Measurements from ENCODE around the gene FAM221B.

FAM221B gene

DNA sequence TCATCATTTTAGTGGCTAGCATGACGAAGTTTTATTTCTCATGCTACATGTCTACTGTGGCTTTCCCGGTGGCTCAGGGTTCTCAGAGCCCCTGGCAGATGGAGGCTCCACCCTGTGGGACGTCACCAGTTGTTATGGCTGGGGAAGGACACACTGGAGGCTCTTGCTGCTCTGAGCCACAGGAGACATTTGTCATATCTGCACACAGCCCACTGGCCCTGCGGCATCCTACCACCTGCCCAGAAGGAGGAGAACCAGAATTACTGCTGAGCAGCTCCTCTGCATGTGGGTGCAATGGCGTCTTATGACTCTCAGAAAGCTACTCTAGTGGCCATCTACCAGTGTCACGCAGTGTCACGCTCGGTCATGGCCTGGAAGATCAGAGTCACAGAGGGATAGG is 35.1 kb upstream of the FAM221B start:
- H3K36me3 ChIP-seq (ENCODE audit: insufficient read depth), result no peaks in the 10 kb centered on the region
- H3K27me3 ChIP-seq (ENCODE audit: insufficient read depth, low read depth), result no peaks in the 10 kb centered on the region
- H3K4me3 ChIP-seq (IDR thresholded peaks at IDR 0.05; ENCODE audit: insufficient read depth, low read depth, low read length), result no peak overlapping the region
- H3K4me2 ChIP-seq, result no peak overlapping the region
- H3K4me1 ChIP-seq (ENCODE audit: low read depth, poor library complexity, severe bottlenecking), result peaks cover 1% of the 10 kb centered on the region
- no peak overlapping the region for H3K27ac ChIP-seq
- no peaks in the 10 kb centered on the region for H3K79me2 ChIP-seq (ENCODE audit: insufficient read depth, low read depth)
- no peak overlapping the region for H3K9ac ChIP-seq
- TF ChIP-seq CTCF (conservative IDR thresholded peaks at IDR 0.05; ENCODE audit: low read depth, low read length), result no peak
- H4K20me1 ChIP-seq (ENCODE audit: insufficient read depth), result no peaks in the 10 kb centered on the region
- no peak overlapping the region for H2AFZ ChIP-seq (ENCODE audit: low read depth)

DNA sequence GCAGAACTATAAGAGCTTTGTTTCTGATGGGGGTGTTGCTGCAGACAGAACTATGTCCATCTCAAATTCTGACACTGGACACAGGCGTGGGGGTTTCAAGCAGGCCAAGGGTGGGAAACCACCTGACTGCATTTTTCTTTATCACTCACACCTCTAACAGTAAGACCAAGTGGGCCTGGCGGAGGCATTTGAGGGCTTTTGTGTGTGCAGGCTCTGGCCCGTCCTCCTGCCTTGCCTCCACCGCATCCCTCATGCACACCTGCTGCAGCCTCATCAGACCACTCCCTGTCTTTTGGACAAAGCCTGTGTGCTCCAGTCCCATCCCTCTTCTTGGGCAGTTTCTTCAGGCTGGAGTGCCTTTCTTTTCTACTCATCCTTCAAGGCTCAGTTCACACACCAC is 33.8 kb upstream of the FAM221B start:
- no peak overlapping the region for H3K4me2 ChIP-seq
- H4K20me1 ChIP-seq (ENCODE audit: insufficient read depth), result no peaks in the 10 kb centered on the region
- no peaks in the 10 kb centered on the region for H3K79me2 ChIP-seq (ENCODE audit: insufficient read depth, low read depth)
- H3K27me3 ChIP-seq (ENCODE audit: insufficient read depth, low read depth), result no peaks in the 10 kb centered on the region
- H3K36me3 ChIP-seq (ENCODE audit: insufficient read depth), result no peaks in the 10 kb centered on the region
- no peak overlapping the region for H3K4me3 ChIP-seq (IDR thresholded peaks at IDR 0.05; ENCODE audit: insufficient read depth, low read depth, low read length)
- TF ChIP-seq CTCF (conservative IDR thresholded peaks at IDR 0.05; ENCODE audit: low read depth, low read length), result no peak
- no peak overlapping the region for H2AFZ ChIP-seq (ENCODE audit: low read depth)
- no peak overlapping the region for H3K27ac ChIP-seq
- no peak overlapping the region for H3K9ac ChIP-seq
- H3K4me1 ChIP-seq (ENCODE audit: low read depth, poor library complexity, severe bottlenecking), result no peaks in the 10 kb centered on the region

- H3K27me3 ChIP-seq (ENCODE audit: insufficient read depth, low read depth), result no peaks in the 10 kb centered on the region
- no peak overlapping the region for H3K4me3 ChIP-seq (IDR thresholded peaks at IDR 0.05; ENCODE audit: insufficient read depth, low read depth, low read length)
- no peak overlapping the region for H3K4me2 ChIP-seq
- no peak for TF ChIP-seq CTCF (conservative IDR thresholded peaks at IDR 0.05; ENCODE audit: low read depth, low read length)
- no peaks in the 10 kb centered on the region for H3K4me1 ChIP-seq (ENCODE audit: low read depth, poor library complexity, severe bottlenecking)
- no peaks in the 10 kb centered on the region for H3K79me2 ChIP-seq (ENCODE audit: insufficient read depth, low read depth)
- no peaks in the 10 kb centered on the region for H3K36me3 ChIP-seq (ENCODE audit: insufficient read depth)
- no peaks in the 10 kb centered on the region for H4K20me1 ChIP-seq (ENCODE audit: insufficient read depth)
- no peak overlapping the region for H3K9ac ChIP-seq
- H3K27ac ChIP-seq, result no peak overlapping the region
- no peak overlapping the region for H2AFZ ChIP-seq (ENCODE audit: low read depth)
Measured at GRCh38 chr9:35861161-35861897, 32.8 kb upstream of the FAM221B start.

DNA sequence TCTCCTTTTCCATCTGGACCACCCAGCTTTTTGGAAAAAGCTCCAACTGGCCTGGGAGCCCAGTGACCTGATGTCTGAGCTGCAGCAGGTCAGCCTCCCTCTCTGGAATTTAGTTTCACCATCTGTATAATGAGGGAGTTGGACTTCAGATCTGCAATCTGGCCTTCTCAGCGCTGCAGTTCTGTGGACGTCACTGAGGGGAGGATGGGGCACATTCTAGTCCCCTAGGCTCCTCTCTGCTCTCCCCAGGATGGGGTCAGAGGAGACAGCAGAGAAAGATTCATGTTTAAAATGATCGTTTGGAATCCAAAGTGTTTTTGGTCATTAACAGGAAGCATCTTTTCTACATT is 31.4 kb upstream of the FAM221B start:
- Histone ChIP-seq H3K27ac (no peak overlapping the region), H3K27me3 (ENCODE audit: insufficient read depth, low read depth) (no peaks in the 10 kb centered on the region), H3K4me2 (no peak overlapping the region), H3K36me3 (ENCODE audit: insufficient read depth) (no peaks in the 10 kb centered on the region), H3K9ac (no peak overlapping the region), H2AFZ (ENCODE audit: low read depth) (no peak overlapping the region), H4K20me1 (ENCODE audit: insufficient read depth) (no peaks in the 10 kb centered on the region), H3K79me2 (ENCODE audit: insufficient read depth, low read depth) (no peaks in the 10 kb centered on the region), H3K4me1 (ENCODE audit: low read depth, poor library complexity, severe bottlenecking) (no peaks in the 10 kb centered on the region), H3K4me3 (IDR thresholded peaks at IDR 0.05; ENCODE audit: insufficient read depth, low read depth, low read length) (no peak overlapping the region)
- no peak for TF ChIP-seq CTCF (conservative IDR thresholded peaks at IDR 0.05; ENCODE audit: low read depth, low read length)
